Measurements from ENCODE around the gene S1PR2. TPM values are rescaled to one million over a fixed set of nuclear protein-coding genes. Genes with fewer than 3 reads are reported as not detected.
A peak's percentile ranks its signal among the peaks of the same experiment; 100 is the strongest.

Gene S1PR2
- total and polyA plus RNA-seq, 9 of the 15 experiments (the other 6 are each of a cell fraction or from before 2014, with no cell fraction given): 1.5 to 3.9 (median 2.0) TPM

DNA sequence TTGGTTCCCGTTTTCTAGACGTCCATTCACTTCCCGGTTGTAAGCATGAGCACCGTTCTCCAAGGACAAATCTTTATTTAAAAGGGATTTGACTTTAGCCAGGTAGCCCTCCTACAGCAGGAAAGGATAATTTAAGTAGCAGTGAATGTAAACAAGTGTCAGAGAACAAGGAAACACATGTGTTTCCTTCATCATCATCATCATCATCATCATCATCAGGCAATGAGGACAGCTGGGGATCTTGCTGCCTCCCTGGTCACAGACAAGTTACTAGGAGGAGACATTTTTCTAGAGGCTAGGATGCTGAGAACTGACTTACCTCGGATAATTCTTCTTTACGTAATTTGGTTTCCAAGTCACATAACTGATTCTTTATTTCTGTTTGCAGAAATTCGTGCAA is 50.7 kb downstream of the S1PR2 start:
- Histone ChIP-seq H3K4me3 (no peak overlapping the region), H3K4me1 (replicated peaks in 1 of 2; ENCODE audit: control insufficient read depth in 2 of 2, insufficient read depth in 2 of 2, low read length in 2 of 2) (no peaks in the 10 kb centered on the region; a peak in 1 of 5 replicates), H3K9me1 (ENCODE audit: control insufficient read depth, insufficient read depth, low read length) (no peaks in the 10 kb centered on the region), H3K36me3 (ENCODE audit: control insufficient read depth, insufficient read depth, low read length) (peaks cover 80% of the 10 kb centered on the region), H4K20me1 (replicated peaks; ENCODE audit: control insufficient read depth, insufficient read depth, low read length) (peaks cover 7% of the 10 kb centered on the region), H3K27ac (ENCODE audit: extremely low read depth, low read depth, low read length) (no peak overlapping the region), H3K27me3 (ENCODE audit: control insufficient read depth in 2 of 2, insufficient read depth in 2 of 2, low read length in 2 of 2) (no peaks in the 10 kb centered on the region), H3K9me3 (replicated peaks; ENCODE audit: control insufficient read depth, insufficient read depth, low read depth, low read length) (no peaks in the 10 kb centered on the region), H3K4me2 (ENCODE audit: insufficient read depth, low read length) (no peak overlapping the region), H3K9ac (ENCODE audit: insufficient read depth in 1 of 2, low read depth in 2 of 2, low read length in 2 of 2) (no peak overlapping the region), H2AFZ (ENCODE audit: low read depth, low read length) (no peak overlapping the region), H3K79me2 (ENCODE audit: control insufficient read depth, insufficient read depth, low read length) (peaks cover 29% of the 10 kb centered on the region)
- intact Hi-C loops (cut with micrococcal nuclease) (no loop called here), in situ Hi-C loops (cut with MboI) (no loop called here)
- no peak for ATAC-seq
- DNase-seq (ENCODE audit: extremely low read depth in 1 of 4, low spot score in 3 of 4): no peak
- WGBS (ENCODE audit: insufficient coverage, low coverage, missing lambda C conversion rate): 90% methylated on average over 7 of the region's 7 CpGs
- FAIRE-seq: peak; percentile 61
- POLR2A ChIA-PET: interaction anchor here (0.5 to 1.3 kb wide), 4 partner anchors 12 to 79 kb away, joined by 3 to 4 read pairs (median 3); no protein-coding TSS in a partner anchor
- CTCF ChIA-PET (ENCODE audit: low intra/inter-chr PET ratio): no interaction called here
- TF ChIP-seq NCOA4 (IDR thresholded peaks at IDR 0.05; ENCODE audit: partially characterized antibody) (no peak), ZNF354B (CRISPR knock-in tag; IDR thresholded peaks at IDR 0.05) (no peak), RAD51 (IDR thresholded peaks at IDR 0.05; ENCODE audit: borderline replicate concordance, low read depth) (no peak), NRF1 (conservative IDR thresholded peaks at IDR 0.05 in 1 of 2, IDR thresholded peaks at IDR 0.05 in 1 of 2) (no peak), ZNF431 (CRISPR knock-in tag; IDR thresholded peaks at IDR 0.05) (no peak), ZNF408 (CRISPR knock-in tag; IDR thresholded peaks at IDR 0.05; ENCODE audit: low read depth) (no peak), ZKSCAN8 (CRISPR knock-in tag; IDR thresholded peaks at IDR 0.05) (no peak), NKRF (IDR thresholded peaks at IDR 0.05; ENCODE audit: borderline replicate concordance) (no peak), ESRRA (IDR thresholded peaks at IDR 0.05; ENCODE audit: borderline replicate concordance, low read depth) (no peak), BCL6 (CRISPR knock-in tag; IDR thresholded peaks at IDR 0.05) (no peak), ZNF184 (CRISPR knock-in tag; IDR thresholded peaks at IDR 0.05) (no peak), ATF1 (CRISPR knock-in tag; IDR thresholded peaks at IDR 0.05) (no peak), ATF1 (tag; IDR thresholded peaks at IDR 0.05) (no peak), C11orf30 (IDR thresholded peaks at IDR 0.05; ENCODE audit: low read depth) (no peak), NR1H2 (CRISPR knock-in tag; IDR thresholded peaks at IDR 0.05) (no peak)
- BruUV-seq (replicated peaks): no TSS peak

All from K562 (cell line).